SK-N-SH (cell line): ENCODE data around the gene GTF3C2. TPM values are rescaled to one million over a fixed set of nuclear protein-coding genes. Genes with fewer than 3 reads are reported as not detected.

Source experiments
- CTCF ChIA-PET: fragments of 300-600, 350-600 bp; formaldehyde crosslinking; extraction: SDS; loops from one replicate; lab custom pipeline; 2021; lab: Yijun Ruan, JAX
- POLR2A ChIA-PET: fragments of 350-600 bp; sonication (Branson Sonifier 250); formaldehyde crosslinking; extraction: SDS; loops from one replicate; lab custom pipeline; 2020; ENCODE audit warnings: antibody characterized with exemption, inconsistent platforms; lab: Yijun Ruan, JAX
- DNase-seq: peaks from one replicate; pipeline ENCODE4 v3.0.0; 2012
- H2AFZ ChIP-seq: fragments of 200-600 bp; sonication (generic); 2 replicates; pipeline ENCODE4 v1.8.1; 2016; ENCODE audit warnings: antibody characterized with exemption, mild to moderate bottlenecking, low read depth
- H3F3A ChIP-seq: fragments of 200-600 bp; sonication (generic); replicated peaks from 2 replicates; pipeline ENCODE3; 2016; ENCODE audit warnings: antibody characterized with exemption, mild to moderate bottlenecking; ENCODE audit not compliant: insufficient read depth
- H3K27ac ChIP-seq, 2 experiments: fragments of 200-500 bp in 1 of 2; fragments of 200-600 bp in 1 of 2; sonication (Bioruptor generic) in 1 of 2; sonication (generic), shearing (Covaris generic) in 1 of 2; 2 replicates each; pipeline versions ENCODE4 v1.5.1 to v1.6.1; 2014 to 2016; ENCODE audit warnings: low read depth in 2 of 2, inconsistent platforms in 1 of 2, low read length in 1 of 2, mild to moderate bottlenecking in 1 of 2, mixed read lengths in 1 of 2
- H3K27me3 ChIP-seq: fragments of 200-600 bp; sonication (generic), shearing (Covaris generic); 2 replicates; pipeline ENCODE4 v1.6.1; 2016; ENCODE audit warnings: mixed run types; ENCODE audit not compliant: insufficient read depth
- H3K36me3 ChIP-seq, 2 experiments: fragments of 200-500 bp in 1 of 2; fragments of 200-600 bp in 1 of 2; sonication (Bioruptor generic) in 1 of 2; sonication (generic) in 1 of 2; replicated peaks in 1 of 2; 2 replicates each; pipeline versions ENCODE3 to v1.5.1; 2014 to 2016; ENCODE audit warnings: low read length in 1 of 2, mild to moderate bottlenecking in 1 of 2; ENCODE audit not compliant: insufficient read depth in 2 of 2, control insufficient read depth in 1 of 2
- H3K4me1 ChIP-seq, 2 experiments: fragments of 200-500 bp in 1 of 2; fragments of 200-600 bp in 1 of 2; sonication (Bioruptor generic) in 1 of 2; sonication (generic), shearing (Covaris generic) in 1 of 2; 2 replicates each; pipeline versions ENCODE4 v1.5.1 to v1.6.1; 2014 to 2016; ENCODE audit warnings: low read depth in 1 of 2, low read length in 1 of 2, mixed run types in 1 of 2; ENCODE audit not compliant: insufficient read depth in 2 of 2, control insufficient read depth in 1 of 2
- H3K4me2 ChIP-seq: fragments of 200-600 bp; sonication (generic), shearing (Covaris generic); 2 replicates; pipeline ENCODE4 v1.6.1; 2017; ENCODE audit warnings: mixed run types
- H3K4me3 ChIP-seq, 2 experiments: fragments of 200-500 bp in 1 of 2; fragments of 200-600 bp in 1 of 2; sonication (Bioruptor generic) in 1 of 2; sonication (generic), shearing (Covaris generic) in 1 of 2; 2 replicates each; pipeline versions ENCODE4 v1.5.1 to v1.8.1; 2014 to 2016; ENCODE audit warnings: low read depth in 2 of 2, inconsistent platforms in 1 of 2, low read length in 1 of 2, mild to moderate bottlenecking in 1 of 2, mixed read lengths in 1 of 2, moderate library complexity in 1 of 2
- H3K79me2 ChIP-seq: fragments of 200-600 bp; sonication (generic); 2 replicates; pipeline ENCODE4 v1.8.1; 2017; ENCODE audit warnings: mild to moderate bottlenecking; ENCODE audit not compliant: insufficient read depth
- H3K9ac ChIP-seq: fragments of 200-600 bp; sonication (generic); 2 replicates; pipeline ENCODE4 v1.6.1; 2017; ENCODE audit warnings: mixed run types
- H3K9me2 ChIP-seq: fragments of 200-600 bp; sonication (generic); 2 replicates; pipeline ENCODE4 v1.6.1; 2017; ENCODE audit warnings: mixed run types
- H3K9me3 ChIP-seq: fragments of 200-600 bp; sonication (generic); 2 replicates; pipeline ENCODE4 v1.6.1; 2017; ENCODE audit warnings: mixed run types, mild to moderate bottlenecking, moderate library complexity
- H4K20me1 ChIP-seq: fragments of 200-600 bp; sonication (generic); 2 replicates; pipeline ENCODE4 v1.6.1; 2017; ENCODE audit warnings: mild to moderate bottlenecking, mixed run types; ENCODE audit not compliant: insufficient read depth
- CHD2 ChIP-seq: fragments of 150-350 bp; IDR thresholded peaks from 2 replicates; pipeline ENCODE4 v1.6.1; 2018; ENCODE audit warnings: low read length; ENCODE audit not compliant: partially characterized antibody
- ELF1 ChIP-seq: IDR thresholded peaks from 2 replicates; pipeline ENCODE4 v1.4.0; 2012
- FOXJ3 ChIP-seq: sonication (generic); formaldehyde crosslinking; IDR thresholded peaks from 2 replicates; pipeline ENCODE4 v1.5.1; 2020; ENCODE audit warnings: mild to moderate bottlenecking, missing genetic modification reagents
- MXI1 ChIP-seq: IDR thresholded peaks from 2 replicates; pipeline ENCODE4 v1.6.1; 2012; ENCODE audit warnings: mild to moderate bottlenecking, low read depth, low read length, improper control_type of control experiment
- NFIC ChIP-seq: IDR thresholded peaks from 2 replicates; pipeline ENCODE4 v1.4.0; 2012; ENCODE audit warnings: borderline replicate concordance
- RCOR1 ChIP-seq: fragments of 150-350 bp; IDR thresholded peaks from 2 replicates; pipeline ENCODE4 v1.6.1; 2017; ENCODE audit warnings: antibody characterized with exemption, low read length
- RFX5 ChIP-seq: IDR thresholded peaks from 2 replicates; pipeline ENCODE4 v1.6.1; 2012; ENCODE audit warnings: mild to moderate bottlenecking, improper control_type of control experiment, low read length
- RXRA ChIP-seq: IDR thresholded peaks from 2 replicates; pipeline ENCODE4 v1.4.0; 2012; ENCODE audit warnings: low read depth, mild to moderate bottlenecking, borderline replicate concordance
- SMC3 ChIP-seq: IDR thresholded peaks from 2 replicates; pipeline ENCODE4 v1.6.1; 2012; ENCODE audit warnings: low read depth, low read length, improper control_type of control experiment
- TAF1 ChIP-seq: IDR thresholded peaks from 2 replicates; pipeline ENCODE4 v1.6.1; 2012; ENCODE audit warnings: low read depth, mild to moderate bottlenecking, low read length, moderate library complexity, borderline replicate concordance
- TCF12 ChIP-seq: IDR thresholded peaks from 2 replicates; pipeline ENCODE4 v1.4.0; 2012
- USF1 ChIP-seq: IDR thresholded peaks from 2 replicates; pipeline ENCODE4 v1.4.0; 2012; ENCODE audit warnings: low read depth, borderline replicate concordance
- USF2 ChIP-seq: fragments of 150-350 bp; IDR thresholded peaks from 2 replicates; pipeline ENCODE4 v1.6.1; 2017; ENCODE audit warnings: antibody characterized with exemption, low read length, low read depth, borderline replicate concordance
- ZBTB33 ChIP-seq: IDR thresholded peaks from 2 replicates; pipeline ENCODE4 v1.4.0; 2012; ENCODE audit warnings: low read depth, borderline replicate concordance
- whole genome bisulfite sequencing: methylation state at CpG from one replicate; pipeline ENCODE4 v1.1.6; 2017; ENCODE audit warnings: low lambda C conversion rate; 5-methylcytosine and 5-hydroxymethylcytosine counted together
- polyA plus RNA-seq, 3 experiments: library from polyadenylated mRNA; depleted of rRNA; stranded (reverse); fragments of >200 nt; gene quantifications; 2 replicates each; pipeline ENCODE4 v1.2.3, GENCODE V29; 2012
- TF ChIP-seq, protein P1 (sequence below): IDR thresholded peaks from 2 replicates; pipeline ENCODE4; 2012

GTF3C2 gene
- polyA plus RNA-seq, 1 of the 3 experiments (the other 2 are of a cell fraction): 65.8 TPM

- Histone ChIP-seq H3K27me3 (no peaks in the 10 kb centered on the region), H3K9me3 (no peaks in the 10 kb centered on the region), H3F3A (peaks cover 3% of the 10 kb centered on the region), H3K4me2 (no peak overlapping the region), H2AFZ (no peak overlapping the region), H3K9ac (no peak overlapping the region), H3K36me3 (no peaks in the 10 kb centered on the region)
- POLR2A ChIA-PET: no interaction called here
- TF ChIP-seq USF1 (no peak), TAF1 (no peak), RCOR1 (no peak), SMC3 (no peak), FOXJ3 (CRISPR knock-in tag) (no peak), USF2 (no peak), NFIC (no peak), MXI1 (no peak), ZBTB33 (no peak), CHD2 (no peak), TCF12 (no peak)
- TF ChIP-seq, protein P1, sequence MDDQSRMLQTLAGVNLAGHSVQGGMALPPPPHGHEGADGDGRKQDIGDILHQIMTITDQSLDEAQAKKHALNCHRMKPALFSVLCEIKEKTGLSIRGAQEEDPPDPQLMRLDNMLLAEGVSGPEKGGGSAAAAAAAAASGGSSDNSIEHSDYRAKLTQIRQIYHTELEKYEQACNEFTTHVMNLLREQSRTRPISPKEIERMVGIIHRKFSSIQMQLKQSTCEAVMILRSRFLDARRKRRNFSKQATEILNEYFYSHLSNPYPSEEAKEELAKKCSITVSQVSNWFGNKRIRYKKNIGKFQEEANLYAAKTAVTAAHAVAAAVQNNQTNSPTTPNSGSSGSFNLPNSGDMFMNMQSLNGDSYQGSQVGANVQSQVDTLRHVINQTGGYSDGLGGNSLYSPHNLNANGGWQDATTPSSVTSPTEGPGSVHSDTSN: no peak
- TF ChIP-seq, all 33 proteins: peak for 0
- H3K79me2 ChIP-seq: no peaks in the 10 kb centered on the region
- DNase-seq: no peak
- no peak overlapping the region for H3K4me3 ChIP-seq
- H3K27ac ChIP-seq: no peak overlapping the region
- CTCF ChIA-PET: interaction anchor here (1.2 to 18.0 kb wide), 5 partner anchors 12 to 323 kb away, joined by 3 to 392 read pairs (median 87); partner anchors contain the start of gene SLC30A3
- no peaks in the 10 kb centered on the region for H4K20me1 ChIP-seq
- no peaks in the 10 kb centered on the region for H3K9me2 ChIP-seq
- 81% methylated on average over 1 of the region's 1 CpG for WGBS
- H3K4me1 ChIP-seq: peaks cover 0 to 23% of the 10 kb centered on the region in 2 experiments; a peak in 3 of 4 replicates
These were observed 71.6 kb downstream of the GTF3C2 start for GRCh38 chr2:27284996-27285395.

- no peaks in the 10 kb centered on the region for H4K20me1 ChIP-seq
- H3F3A ChIP-seq: no peaks in the 10 kb centered on the region
- ChIA-PET POLR2A (interaction anchor here (1.3 kb wide), 1 partner anchor 27 kb away, joined by 3 read pairs; no protein-coding TSS in a partner anchor), CTCF (interaction anchor here (0.7 to 18.0 kb wide), 12 partner anchors 14 to 321 kb away, joined by 3 to 392 read pairs (median 4); partner anchors contain the start of gene SLC30A3)
- no peak overlapping the region for H2AFZ ChIP-seq
- no peak for DNase-seq
- no peak for TF ChIP-seq RFX5
- TF ChIP-seq RXRA: no peak
- TF ChIP-seq ELF1: no peak
- no peak overlapping the region for H3K4me2 ChIP-seq
- H3K79me2 ChIP-seq: no peaks in the 10 kb centered on the region
- H3K27ac ChIP-seq: no peak overlapping the region
- no peaks in the 10 kb centered on the region for H3K36me3 ChIP-seq
- peaks cover 4% of the 10 kb centered on the region; the same call in 1 of the 2 replicates for H3K27me3 ChIP-seq
- H3K9ac ChIP-seq: no peak overlapping the region
- no peaks in the 10 kb centered on the region for H3K9me3 ChIP-seq
- WGBS: 51% methylated on average over 5 of the region's 5 CpGs
- no peak overlapping the region for H3K4me3 ChIP-seq
- H3K9me2 ChIP-seq: no peaks in the 10 kb centered on the region
- H3K4me1 ChIP-seq: peaks cover 0 to 23% of the 10 kb centered on the region in 2 experiments; a peak in 3 of 4 replicates
These were observed 73.7 kb downstream of the GTF3C2 start for GRCh38 chr2:27282892-27283291.
